ENCODE measurements around the gene GSTT4.
"Not testable (repeated sequence)": the region's sequence is repeated elsewhere in the genome, so short reads cannot be mapped to it uniquely, and the experiment has no call there.

GSTT4 gene

DNA sequence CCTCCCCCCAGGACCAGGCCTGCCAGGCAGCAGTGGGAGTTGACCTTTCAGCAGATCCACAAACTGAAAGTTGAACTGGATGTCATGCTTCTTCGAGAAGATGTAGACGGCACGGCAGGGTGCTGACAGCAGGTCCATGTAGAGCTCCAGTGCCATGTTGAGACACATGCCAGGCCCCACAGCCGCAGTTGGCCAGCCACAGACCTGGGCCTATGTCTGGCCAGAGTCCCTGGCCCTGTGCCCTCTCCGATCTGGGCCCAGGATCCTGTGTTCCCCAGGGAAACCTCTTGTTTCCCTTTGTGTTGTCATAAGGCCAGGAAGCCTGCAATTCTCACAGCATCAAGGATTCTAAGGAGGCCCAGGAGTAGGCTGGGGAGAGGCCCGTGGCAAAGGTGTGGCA is at the start of gene GSTT4:
TSS of gene GSTT4 (minus strand) at position 253 of the 400 bp plus-strand sequence. CDS start at position 156, 97 bp downstream.
- no peak for DNase-seq (ENCODE audit: low read depth)

DNA sequence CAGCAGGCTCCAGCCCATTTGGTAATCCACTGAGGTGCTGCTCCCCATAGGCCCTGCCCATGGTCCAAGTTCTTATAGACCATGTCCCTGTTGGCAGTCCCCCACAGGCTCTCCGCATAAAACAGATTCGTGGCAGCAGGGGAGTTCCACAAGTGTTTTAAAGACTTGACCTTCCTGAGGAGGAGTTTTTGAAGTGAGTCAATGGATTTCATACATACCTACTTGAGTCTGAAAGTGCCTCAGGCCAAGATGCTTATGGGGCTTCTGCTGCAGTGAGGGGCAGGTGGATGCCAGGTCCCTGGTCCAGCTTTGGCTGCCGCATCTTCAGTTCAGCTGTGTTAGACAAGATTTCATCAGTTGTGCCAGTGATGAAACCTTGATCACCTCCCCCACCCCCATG is 49.1 kb upstream of the GSTT4 start:
- DNase-seq (ENCODE audit: low read depth): no peak

DNA sequence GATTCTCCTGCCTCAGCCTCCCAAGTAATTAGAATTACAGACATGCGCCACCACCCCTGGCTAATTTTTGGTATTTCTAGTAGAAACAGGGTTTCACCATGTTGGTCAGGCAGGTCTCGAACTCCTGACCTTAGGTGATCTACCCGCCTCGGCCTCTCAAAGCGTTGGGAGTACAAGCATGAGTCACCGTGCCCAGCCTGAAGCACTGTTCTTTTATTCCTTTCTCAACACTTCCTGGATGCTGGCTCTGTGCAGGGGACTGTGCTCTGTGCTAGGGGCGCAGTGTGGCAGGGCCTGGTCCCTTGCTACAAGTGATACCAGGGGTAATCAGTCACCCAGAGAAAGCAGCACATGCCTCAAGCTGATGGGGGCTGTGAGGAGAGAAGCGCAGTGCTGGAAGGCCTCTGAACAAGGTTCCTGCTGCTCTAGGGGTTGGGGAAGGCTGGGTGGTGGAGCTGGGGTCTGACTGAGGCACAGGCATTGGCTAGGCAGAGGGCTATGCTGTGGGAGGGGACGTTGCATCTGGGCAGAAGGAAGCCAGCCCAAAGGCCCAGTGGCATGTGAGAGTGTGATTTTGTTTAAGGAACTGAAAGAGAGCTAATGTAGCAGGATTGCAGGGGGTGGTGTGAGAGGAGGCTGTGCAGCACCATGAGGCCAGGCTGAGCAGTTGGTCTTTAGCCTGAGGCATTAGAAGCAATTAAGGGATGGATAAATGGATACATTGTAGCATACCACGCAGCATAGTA is 48.4 kb upstream of the GSTT4 start:
- DNase-seq (ENCODE audit: low read depth): no peak

DNA sequence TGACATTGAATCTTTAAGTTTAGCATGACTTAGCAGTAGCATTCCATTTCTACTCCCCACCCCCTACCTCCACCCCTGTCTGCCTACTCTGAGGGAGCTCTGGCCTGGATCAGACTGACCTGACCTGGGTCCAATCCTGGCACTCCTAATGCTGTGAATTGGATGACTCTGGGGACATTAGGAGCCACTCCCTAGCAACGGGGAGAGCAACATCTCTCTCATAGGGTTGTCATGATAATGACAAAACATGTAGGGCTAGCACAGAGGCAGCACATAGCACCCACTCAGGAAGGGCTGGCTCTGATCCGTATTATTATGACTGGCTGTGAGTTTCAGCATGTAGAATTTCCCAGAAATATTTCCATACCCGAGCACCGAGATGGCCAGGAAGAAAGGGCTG is 46.3 kb upstream of the GSTT4 start:
- no peak for DNase-seq (ENCODE audit: low read depth)

DNA sequence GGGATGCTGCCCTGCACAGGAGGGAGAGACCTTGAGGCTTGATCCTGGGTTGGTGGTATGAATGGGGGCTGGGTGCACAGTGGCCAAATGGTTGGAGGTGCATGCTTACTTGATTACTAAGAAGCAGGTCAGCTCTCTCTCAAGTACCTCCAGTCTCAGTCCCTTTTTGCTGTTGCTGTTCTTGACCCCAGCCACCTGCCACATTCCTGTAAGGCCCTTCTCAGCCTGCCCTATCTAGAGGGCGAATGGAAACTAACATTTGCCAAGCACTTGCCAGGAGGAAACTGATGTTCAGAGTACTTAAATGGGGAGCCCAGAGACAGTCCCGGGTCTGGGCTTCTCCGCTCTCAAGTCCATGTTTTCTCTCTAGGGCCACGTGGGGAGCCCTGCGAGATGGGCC is 45.8 kb upstream of the GSTT4 start:
- DNase-seq (ENCODE audit: low read depth): no peak

DNA sequence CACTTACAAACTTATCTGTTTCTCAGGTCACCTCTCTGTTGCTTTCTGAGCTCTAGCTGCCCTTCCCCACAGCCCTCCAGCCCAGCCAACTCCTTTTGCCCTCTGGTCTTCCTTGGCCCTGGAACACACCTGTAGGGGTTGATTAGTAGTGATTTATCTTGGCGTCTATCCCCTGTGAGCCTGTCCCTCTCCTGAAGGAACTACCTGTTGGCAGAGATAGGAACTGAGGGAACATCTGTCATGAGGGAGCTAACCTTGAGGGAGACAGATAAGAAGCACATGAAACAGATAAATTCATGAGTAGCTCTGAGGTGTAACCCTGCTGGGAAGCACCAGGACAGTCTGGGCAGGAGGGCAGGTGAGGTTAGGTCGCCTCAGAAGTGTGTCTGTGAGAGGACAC is 44.7 kb upstream of the GSTT4 start:
- DNase-seq (ENCODE audit: low read depth): no peak

DNA sequence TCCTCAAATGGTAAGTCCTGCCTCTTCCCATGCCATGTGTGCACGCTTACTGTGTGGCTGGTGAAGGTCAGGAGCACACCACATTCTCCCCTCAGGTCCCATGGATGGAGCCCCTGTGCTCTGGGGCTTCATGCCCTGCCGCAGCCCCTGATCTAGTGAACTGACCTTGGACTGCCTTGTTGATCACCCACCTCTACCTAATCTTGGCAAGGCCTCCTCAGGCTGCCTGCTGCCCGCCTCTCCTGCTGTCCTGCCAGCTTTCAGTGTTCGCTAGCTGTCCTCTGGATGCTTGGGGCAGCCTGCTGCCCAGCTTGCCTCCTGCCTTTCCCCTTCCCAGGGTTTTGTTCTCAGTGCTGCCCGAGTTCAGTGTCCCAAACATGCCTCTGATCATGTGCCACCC is 44.0 kb upstream of the GSTT4 start:
- no peak for DNase-seq (ENCODE audit: low read depth)

DNA sequence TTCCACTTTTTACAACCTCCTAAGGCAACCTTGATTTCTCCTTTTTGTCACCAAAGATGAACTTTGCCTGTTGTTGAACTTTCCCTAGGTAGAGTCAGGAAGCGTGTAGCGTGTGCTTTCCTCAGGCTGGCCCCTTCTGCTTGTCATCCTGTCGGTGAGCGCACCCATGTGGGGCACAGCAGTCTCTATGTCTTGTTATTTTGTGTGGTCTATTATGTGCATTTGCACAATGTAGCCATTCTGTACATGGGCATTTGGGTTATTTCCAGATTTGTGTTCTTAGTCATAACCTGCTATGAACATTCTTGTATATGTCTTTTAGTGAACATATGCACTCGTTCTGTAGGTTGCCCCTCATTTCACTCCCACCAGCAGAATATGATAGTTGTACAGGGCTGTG is 40.8 kb upstream of the GSTT4 start:
- no peak for DNase-seq (ENCODE audit: low read depth)

DNA sequence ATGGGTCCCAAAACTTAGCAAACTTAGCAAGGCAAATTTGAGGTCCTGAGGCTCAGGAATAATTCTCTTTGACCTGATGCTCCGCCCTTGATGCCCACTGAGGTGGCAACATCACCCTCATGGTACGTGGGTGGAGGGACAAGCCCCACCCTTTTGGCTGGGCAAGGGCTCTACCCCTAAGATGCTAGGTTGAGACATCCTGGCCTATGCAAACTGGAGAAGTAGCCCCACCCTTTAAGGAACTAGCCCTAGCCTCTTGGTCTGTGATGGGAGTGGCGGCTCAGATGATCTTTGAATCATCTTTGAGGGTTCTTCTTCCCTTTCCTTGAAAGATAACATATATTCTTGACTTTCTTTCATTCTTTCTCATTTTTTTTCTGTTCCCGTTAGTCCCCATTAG is 38.7 kb upstream of the GSTT4 start:
- no peak for DNase-seq (ENCODE audit: low read depth)

DNA sequence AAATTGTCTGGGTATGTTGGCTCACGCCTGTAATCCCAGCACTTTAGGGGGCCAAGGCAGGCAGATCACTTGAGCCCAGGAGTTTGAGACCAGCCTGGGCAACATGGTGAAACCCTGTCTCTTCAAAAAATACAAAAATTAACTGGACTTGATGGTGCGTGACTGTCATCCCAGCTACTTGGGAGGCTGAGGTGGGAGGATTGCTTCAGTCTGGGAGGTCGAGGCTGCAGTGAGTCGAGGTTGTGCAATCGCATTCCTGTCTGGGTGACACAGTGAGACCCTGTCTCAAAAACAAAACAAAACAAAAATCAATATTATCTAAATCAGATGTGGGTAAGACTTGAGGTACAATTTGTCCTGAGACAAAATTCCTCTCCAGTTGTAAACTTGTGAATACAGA is 38.2 kb upstream of the GSTT4 start:
- not testable (repeated sequence) for DNase-seq (ENCODE audit: low read depth)

DNA sequence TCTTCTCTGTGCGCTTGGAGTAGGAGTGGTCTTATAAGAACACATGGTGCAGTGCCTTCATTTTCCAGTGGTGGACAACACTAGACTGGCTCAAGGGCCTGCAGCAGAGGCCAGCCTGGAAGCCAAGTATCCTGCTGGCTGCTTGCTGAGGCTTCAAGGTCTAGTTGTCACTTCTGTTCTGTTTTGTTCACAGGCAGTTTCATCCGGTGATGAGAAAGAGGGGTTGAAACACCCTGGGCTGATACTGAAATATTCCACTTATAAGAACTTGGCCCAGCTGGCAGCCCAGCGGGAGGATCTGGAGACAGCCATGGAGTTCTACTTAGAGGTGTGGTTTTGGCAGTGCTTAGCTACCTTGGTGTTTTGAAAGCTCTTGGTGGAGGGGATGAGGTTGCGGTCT is 35.7 kb upstream of the GSTT4 start:
- no peak for DNase-seq (ENCODE audit: low read depth)

DNA sequence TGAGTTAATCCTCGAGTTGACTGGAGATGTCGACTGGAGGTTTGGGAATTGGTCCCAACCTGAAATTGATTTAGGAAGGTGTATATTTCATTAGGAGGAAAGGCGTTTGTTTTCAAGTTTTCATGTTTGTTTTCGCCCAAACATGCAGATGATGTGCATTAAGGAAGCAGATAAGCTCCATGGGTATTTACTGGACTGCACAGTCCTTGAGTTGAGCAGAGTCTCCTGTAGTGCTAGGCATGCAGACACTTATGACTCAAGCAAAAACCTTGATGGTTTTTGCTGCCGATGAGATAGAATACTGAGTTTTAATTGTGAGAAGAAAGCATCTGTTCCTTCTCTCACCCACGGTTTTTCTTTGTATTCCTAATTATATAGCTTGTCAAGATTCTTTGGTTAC is 33.8 kb upstream of the GSTT4 start:
- no peak for DNase-seq (ENCODE audit: low read depth)

DNA sequence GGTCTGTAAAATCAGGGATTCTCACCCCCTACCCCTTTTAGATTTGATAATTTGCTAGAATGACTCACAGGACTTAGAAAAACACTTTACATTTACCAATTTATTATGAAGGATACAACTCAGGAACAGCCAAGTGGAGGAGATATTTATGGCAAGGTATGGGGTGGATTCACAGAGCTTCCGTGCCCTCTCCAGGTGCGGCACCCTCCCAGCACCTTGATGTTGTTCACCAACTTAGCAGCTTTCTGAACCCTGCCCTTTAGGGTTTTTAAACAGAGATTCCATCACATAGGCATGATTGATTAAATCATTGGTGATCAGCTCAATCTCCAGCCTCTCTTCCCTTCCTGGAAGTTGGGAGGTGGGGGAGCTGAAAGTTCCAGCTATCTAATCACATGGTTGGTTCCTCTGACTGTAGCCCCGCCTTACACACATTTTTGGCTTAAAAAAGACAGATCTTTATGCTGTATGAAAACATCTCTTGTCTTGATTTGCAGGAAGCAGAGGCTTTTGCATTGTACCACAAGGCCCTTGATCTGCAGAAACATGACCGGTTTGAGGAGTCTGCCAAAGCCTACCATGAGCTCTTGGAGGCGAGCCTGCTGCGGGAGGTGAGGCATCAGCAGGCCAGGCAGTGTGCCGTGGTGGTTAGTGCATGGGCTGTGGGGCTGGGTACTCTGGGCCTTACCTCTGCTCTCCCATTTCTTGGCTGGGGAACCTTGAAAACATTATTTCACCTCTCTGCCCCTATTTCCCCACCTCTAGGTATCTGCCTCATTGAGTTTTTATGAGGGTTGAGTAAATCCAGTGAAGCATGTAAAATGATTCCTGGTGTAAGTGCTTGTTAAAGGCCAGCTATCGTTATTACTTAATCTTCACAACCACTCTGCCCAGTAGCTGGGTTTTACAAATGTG is 32.9 kb upstream of the GSTT4 start:
- no peak for DNase-seq (ENCODE audit: low read depth)

DNA sequence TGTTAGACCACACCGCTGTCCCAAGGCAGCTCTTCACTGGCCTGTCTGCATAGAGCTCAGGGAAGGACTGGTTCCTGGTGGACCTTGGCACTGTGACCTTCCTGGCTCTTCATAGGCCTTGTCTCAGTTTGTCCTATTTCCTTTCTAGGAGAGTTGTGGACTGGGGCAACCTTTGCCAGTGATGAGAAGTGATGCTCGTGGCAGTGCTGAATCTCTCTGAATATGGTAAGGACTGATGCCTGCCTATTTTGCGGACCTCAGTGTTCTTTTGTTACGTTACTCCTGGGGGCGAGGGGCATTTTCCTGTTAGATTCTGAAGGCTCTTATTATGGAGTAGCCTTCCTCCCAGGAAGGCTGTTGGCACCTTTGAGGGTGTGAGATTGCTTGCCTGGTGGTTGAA is 30.0 kb upstream of the GSTT4 start:
- no peak for DNase-seq (ENCODE audit: low read depth)

DNA sequence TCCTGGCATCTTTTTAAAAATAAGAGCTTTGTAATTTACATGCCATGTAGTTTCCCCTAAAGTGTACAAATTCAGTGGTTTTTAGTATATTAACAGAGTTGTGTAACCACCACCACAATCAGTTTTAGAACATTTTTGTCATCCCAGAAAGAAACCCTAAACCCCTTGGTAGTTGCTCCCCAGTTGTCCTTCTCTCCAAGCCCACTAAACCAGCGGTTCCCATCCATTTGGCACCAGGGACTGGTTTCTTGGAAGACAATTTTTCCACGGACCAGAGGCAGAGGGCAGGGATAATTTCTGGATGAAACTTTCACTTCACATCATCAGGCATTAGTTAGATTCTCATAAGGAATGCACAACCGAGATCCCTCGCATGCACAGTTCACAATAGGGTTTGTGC is 28.5 kb upstream of the GSTT4 start:
- no peak for DNase-seq (ENCODE audit: low read depth)

DNA sequence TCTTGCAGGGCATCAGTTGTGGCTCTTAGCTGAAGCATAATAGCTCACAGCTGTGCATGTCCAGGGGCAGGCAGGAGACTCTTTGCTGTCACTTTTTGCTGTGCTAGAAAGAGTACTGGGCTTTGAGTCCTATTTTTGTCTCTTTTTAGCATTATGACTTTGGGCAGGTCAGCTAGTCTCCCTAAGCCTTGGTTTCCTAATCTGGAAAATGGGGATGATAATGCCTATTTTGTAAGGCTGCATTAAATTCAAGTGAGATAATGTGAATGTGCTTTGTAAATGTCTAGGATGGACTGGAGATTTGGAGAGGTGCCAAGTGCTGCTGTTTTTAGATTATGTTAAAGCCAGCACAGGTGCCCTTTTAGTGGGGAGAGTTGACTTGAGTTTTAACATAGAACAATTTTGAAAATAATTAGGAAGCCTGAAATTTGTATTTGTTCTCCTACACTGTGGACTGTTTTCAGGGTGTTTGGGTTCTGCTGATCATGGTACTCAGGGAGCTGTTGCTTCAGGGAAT is 25.0 kb upstream of the GSTT4 start:
- no peak for DNase-seq (ENCODE audit: low read depth)

DNA sequence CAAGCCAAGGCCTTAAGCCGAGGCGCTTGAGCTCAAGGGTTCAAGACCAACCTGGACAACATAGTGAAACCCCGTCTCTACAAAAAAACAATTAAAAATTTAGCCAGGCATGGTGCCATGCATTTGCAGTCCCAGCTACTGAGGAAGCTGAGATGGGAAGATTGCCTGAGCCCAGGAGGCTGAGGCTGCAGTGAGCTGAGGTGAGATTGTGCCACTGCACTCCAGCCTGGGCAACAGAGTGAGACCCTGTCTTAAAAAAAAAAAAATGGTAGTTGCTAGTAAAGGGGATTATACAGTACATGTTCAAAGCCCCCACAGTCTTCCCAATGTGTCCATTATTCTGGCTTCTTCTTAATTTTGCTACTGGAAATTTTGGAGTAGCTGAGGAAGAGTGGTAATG is 24.1 kb upstream of the GSTT4 start:
- DNase-seq (ENCODE audit: low read depth): no peak

DNA sequence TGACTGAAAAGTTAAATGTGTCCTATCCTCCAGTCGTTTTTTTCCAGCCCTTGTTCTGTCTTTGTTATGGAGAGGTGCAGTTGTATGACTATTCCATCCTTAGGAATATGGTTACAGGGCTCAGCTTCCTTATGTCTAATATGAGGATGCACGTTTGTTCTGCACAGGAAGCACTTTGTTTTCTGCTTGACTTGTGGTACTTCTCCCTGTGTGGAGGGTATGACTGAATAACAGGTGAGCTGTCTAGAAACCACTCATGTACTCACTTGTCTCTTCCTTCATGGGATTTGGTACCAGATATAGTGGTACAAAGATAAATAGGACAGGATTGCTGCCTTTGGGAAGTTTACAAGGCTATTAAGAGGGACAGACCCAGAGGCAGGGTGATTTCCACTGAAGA is 23.3 kb upstream of the GSTT4 start:
- no peak for DNase-seq (ENCODE audit: low read depth)

DNA sequence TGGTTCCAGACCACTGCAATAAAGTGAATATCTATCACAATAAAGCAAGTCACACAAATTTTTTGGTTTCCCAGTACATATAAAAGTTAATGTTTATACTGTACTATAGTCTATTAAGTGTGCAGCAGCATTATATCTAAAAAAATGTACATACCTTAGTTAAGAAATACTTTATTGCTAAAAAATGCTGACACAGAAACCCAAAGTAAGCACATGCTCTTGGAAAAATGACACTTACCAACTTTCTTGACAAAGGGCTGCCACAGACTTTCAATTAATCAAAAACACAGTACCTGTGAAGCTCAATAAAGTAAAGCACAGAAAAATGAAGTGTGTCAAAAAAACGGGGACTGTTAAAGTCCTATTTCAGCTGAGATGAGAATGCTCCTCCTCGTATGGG is 22.7 kb upstream of the GSTT4 start:
- DNase-seq (ENCODE audit: low read depth): no peak

DNA sequence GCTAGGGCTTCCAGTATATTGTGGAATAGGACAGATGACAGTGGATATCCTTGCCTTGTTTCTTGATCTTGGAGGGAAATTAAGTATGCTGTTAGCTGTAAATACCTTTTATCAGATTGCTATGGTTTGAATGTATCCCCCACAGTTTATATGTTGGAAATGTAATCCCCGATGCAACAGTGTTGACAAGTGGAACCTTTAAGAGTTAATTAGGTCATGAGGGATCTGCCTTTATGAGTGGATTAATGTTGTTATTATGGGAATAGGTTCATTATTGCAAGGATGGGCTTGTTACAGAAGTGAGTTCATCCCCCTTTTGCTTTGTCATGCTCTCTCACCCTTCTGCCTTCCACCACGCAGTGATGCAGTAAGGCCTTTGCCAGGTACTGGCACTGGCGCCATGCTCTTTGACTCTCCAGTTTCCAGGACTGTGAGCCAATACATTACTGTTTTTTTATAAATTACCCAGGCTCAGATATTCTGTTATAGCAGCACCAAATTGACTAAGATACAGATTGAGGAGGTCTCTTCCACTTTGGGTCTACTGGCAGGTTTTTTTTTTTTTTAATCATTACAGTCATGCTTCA is 22.2 kb upstream of the GSTT4 start:
- DNase-seq (ENCODE audit: low read depth): no peak

DNA sequence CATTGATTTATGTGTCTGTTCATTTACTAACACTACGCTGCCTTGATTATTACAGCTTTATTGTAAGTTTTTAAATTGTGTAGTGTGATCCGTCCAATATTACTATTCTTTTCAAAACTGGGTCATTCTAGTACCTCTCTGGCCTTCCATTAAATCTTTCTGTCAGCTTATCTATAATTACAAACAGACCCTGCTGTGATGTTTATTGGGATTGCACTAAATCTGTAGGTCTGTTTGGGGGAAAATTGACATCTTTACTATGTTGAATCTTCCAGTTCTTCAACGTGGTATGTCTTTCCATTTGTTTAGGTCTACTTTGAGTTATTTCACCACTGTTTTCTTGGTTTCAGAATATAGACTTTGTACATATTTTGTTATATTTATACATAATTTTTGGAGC is 21.5 kb upstream of the GSTT4 start:
- no peak for DNase-seq (ENCODE audit: low read depth)

DNA sequence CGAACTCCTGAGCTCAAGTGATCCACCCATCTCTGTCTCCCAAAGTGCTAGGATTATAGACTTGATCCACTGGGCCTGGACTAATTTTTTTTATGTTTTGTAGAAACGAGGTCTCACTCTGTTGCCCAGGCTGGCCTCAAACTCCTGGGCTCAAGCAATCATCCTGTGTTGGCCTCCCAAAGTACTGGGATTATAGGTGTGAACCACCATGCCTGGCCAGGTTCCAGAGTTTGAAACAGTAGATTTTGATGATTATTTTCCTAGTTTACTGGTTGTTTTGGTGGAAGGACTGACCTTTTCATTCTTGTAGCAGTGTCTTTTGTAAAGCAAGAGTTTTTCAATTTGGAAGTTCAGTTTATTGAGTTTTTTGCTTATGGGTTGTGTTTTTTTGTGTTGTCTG is 20.8 kb upstream of the GSTT4 start:
- DNase-seq (ENCODE audit: low read depth): no peak

DNA sequence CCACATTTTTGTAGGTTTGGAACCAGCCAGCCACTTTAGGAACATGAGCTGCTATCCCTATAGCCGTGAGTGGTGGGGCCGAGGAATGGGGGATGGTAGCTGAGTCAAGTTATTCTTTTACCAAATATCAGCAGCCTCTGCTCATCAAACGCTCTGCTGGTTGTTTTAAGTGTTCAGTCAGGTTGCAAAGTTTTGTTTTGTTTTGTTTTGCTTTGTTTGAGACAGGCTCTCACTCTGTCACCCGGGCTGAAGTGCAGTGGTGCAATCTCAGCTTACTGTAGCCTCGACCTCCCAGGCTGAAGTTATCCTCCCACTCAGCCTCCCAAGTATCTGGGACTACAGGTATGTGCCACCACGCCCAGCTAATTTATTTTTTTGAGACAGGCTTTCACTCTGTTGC is 20.2 kb upstream of the GSTT4 start:
- no peak for DNase-seq (ENCODE audit: low read depth)
